A549 treated with AZD2906 at 1 μM for 4 hours (cell line): ENCODE data around the gene KLHL1. TPM values are rescaled to one million over a fixed set of nuclear protein-coding genes. Genes with fewer than 3 reads are reported as not detected.

ENCODE experiments used
- total RNA-seq: library from RNA; stranded (reverse); fragments of 200-300 nt; extraction: Qiagen RNA extraction; gene quantifications from 5 replicates; pipeline ENCODE4 v1.2.3, GENCODE V29; 2022

KLHL1 gene
- total RNA-seq: not detected in 5 replicates

GRCh38 chr13:70108356-70109105, at the start of gene KLHL1:
Gene KLHL1 (minus strand): TSS chr13:70108452. CDS start chr13:70107699, 753 bp downstream.

GRCh38 chr13:70107498-70108281, 562 bp downstream of the KLHL1 start, which contains the start of gene ATXN8OS:
Gene ATXN8OS (plus strand): TSS chr13:70107826.

Other genes with a start within 250 kb of the KLHL1 start
- not detected in 5 replicates for gene ATXN8OS, start 626 bp downstream of the KLHL1 start, total RNA-seq